DOHH2 (cell line): ENCODE data around the gene CDK14.

Experiments
- H3F3A ChIP-seq: fragments of 200-600 bp; sonication (generic), shearing (Covaris generic); 2 replicates; pipeline ENCODE4 v1.6.0; 2016; ENCODE audit warnings: antibody characterized with exemption, mild to moderate bottlenecking; ENCODE audit not compliant: control insufficient read depth, insufficient read depth
- H3K27ac ChIP-seq: fragments of 200-600 bp; sonication (generic); 2 replicates; pipeline ENCODE4 v1.5.1; 2014; ENCODE audit warnings: low read depth, mild to moderate bottlenecking, low read length, moderate library complexity
- H3K27me3 ChIP-seq: fragments of 200-600 bp; sonication (generic); 2 replicates; pipeline ENCODE4 v1.6.1; 2014; ENCODE audit warnings: mild to moderate bottlenecking, low read length, mixed read lengths; ENCODE audit not compliant: control insufficient read depth
- H3K36me3 ChIP-seq: fragments of 200-600 bp; sonication (generic); 2 replicates; pipeline ENCODE4 v1.6.1; 2014; ENCODE audit warnings: mild to moderate bottlenecking, low read length, moderate library complexity, mixed read lengths; ENCODE audit not compliant: control insufficient read depth
- H3K4me1 ChIP-seq: fragments of 200-600 bp; sonication (generic); 2 replicates; pipeline ENCODE4 v1.6.1; 2014; ENCODE audit warnings: mild to moderate bottlenecking, low read length, mixed read lengths; ENCODE audit not compliant: control insufficient read depth
- H3K4me2 ChIP-seq: fragments of 200-600 bp; sonication (generic); 2 replicates; pipeline ENCODE4 v1.6.0; 2014; ENCODE audit warnings: mild to moderate bottlenecking, low read length, moderate library complexity
- H3K4me3 ChIP-seq: fragments of 200-600 bp; sonication (generic); 2 replicates; pipeline ENCODE4 v1.5.1; 2014; ENCODE audit warnings: mild to moderate bottlenecking, low read length, mixed read lengths
- H3K79me2 ChIP-seq: fragments of 200-600 bp; sonication (generic); 2 replicates; pipeline ENCODE4 v1.6.1; 2014; ENCODE audit warnings: mild to moderate bottlenecking, low read length, mixed read lengths; ENCODE audit not compliant: control insufficient read depth
- H3K9me2 ChIP-seq: fragments of 200-600 bp; sonication (generic); replicated peaks from 2 replicates; pipeline ENCODE4 v1.6.1; 2014; ENCODE audit warnings: mild to moderate bottlenecking, low read length, mixed read lengths; ENCODE audit not compliant: control insufficient read depth
- H3K9me3 ChIP-seq: fragments of 200-600 bp; sonication (generic); 2 replicates; pipeline ENCODE4 v1.6.1; 2014; ENCODE audit warnings: antibody characterized with exemption, low read length, mixed read lengths; ENCODE audit not compliant: control insufficient read depth, insufficient read depth
- H4K20me1 ChIP-seq: fragments of 200-600 bp; sonication (generic); 2 replicates; pipeline ENCODE4 v1.6.0; 2014; ENCODE audit warnings: low read depth, mild to moderate bottlenecking, antibody characterized with exemption, low read length, moderate library complexity; ENCODE audit not compliant: control insufficient read depth, insufficient read depth
- CTCF ChIP-seq: fragments of 200-600 bp; sonication (generic); IDR thresholded peaks from one replicate; pipeline ENCODE4 v1.5.1; 2014; ENCODE audit warnings: antibody characterized with exemption, mild to moderate bottlenecking, low read depth, low read length; ENCODE audit not compliant: poor library complexity, severe bottlenecking
- EZH2phosphoT487 ChIP-seq: fragments of 200-600 bp; sonication (generic); IDR thresholded peaks from 2 replicates; pipeline ENCODE4 v1.6.1; 2017; ENCODE audit warnings: borderline replicate concordance, mild to moderate bottlenecking, antibody characterized with exemption, low read length, moderate library complexity, mixed read lengths

Gene CDK14

DNA sequence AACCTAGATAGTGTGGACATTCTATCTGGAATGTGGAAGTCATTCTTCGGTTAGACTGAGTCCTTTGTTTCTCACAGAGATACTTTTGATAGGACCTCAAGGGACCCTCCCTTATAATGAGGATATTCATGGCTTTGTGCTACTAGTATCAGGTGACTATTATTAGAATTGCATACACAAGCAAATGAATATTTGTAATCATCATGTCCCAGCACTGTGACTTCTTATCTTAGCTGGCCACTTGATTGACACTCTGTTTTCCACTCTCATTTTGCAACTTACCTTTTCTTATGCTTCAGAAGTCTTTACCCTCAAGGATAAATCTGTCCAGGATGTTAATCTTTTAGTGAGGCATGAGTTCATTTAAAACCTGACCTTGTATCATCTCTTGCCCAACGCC lies 399.9 kb downstream of the CDK14 start:
- Histone ChIP-seq H3K4me3 (no peak overlapping the region), H3K9me2 (no peaks in the 10 kb centered on the region), H3K79me2 (no peaks in the 10 kb centered on the region), H3K4me2 (no peak overlapping the region), H4K20me1 (no peaks in the 10 kb centered on the region), H3F3A (no peaks in the 10 kb centered on the region), H3K27ac (no peak overlapping the region), H3K4me1 (no peaks in the 10 kb centered on the region), H3K36me3 (peaks cover 19% of the 10 kb centered on the region), H3K9me3 (no peaks in the 10 kb centered on the region), H3K27me3 (no peaks in the 10 kb centered on the region)
- TF ChIP-seq CTCF = no peak
- TF ChIP-seq EZH2phosphoT487 = no peak

DNA sequence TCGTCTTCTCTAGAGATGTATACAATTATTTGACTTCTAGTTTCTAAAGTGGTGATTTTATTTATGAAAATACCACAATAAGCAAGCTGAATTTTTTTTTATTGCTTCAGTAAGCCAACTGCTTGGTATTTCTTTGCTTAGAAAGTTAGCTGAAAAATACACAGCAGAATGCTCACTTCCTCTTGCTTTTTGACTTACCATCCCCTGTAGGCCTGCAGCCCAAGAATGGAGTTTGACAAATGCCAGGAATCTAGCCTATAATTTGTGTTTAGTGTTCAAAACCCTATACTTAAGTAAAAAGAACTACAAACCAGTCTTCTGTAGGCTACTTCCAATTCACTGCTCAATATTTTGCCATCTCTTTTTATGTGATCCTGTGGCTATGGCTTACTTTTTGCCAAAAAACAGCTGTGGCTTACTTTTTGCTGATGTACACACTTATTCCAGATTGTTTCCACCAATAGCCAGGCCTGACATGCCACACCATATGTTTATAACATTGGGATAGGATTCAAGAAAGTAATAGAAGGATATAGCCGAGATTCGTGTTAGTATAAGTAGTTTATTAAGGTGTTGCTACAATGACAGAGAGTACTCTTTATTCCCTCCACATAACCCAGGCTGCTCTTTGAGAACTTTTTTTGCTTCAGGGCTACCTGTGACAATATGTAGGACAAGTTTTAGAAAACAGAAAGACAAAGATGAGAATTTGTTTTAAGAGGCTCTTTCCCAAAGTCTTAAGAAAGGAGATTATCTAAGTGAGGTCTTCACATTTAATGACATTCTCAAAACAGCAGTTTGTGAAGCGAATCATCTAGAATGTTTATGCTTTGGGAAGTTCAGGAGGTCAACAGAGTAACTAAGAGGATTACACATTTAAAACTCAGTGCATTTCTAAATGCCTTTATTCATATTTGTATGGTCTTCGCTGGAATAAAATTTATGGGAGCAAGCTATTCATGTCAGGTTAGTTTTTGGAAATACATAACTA lies 404.2 kb downstream of the CDK14 start:
- Histone ChIP-seq H3K79me2 (no peaks in the 10 kb centered on the region), H3K36me3 (peaks cover 16% of the 10 kb centered on the region), H3K4me3 (no peak overlapping the region), H4K20me1 (no peaks in the 10 kb centered on the region), H3K4me1 (no peaks in the 10 kb centered on the region), H3K27me3 (no peaks in the 10 kb centered on the region), H3F3A (no peaks in the 10 kb centered on the region), H3K27ac (no peak overlapping the region), H3K4me2 (no peak overlapping the region), H3K9me3 (no peaks in the 10 kb centered on the region), H3K9me2 (no peaks in the 10 kb centered on the region)
- TF ChIP-seq CTCF (no peak), EZH2phosphoT487 (no peak)

DNA sequence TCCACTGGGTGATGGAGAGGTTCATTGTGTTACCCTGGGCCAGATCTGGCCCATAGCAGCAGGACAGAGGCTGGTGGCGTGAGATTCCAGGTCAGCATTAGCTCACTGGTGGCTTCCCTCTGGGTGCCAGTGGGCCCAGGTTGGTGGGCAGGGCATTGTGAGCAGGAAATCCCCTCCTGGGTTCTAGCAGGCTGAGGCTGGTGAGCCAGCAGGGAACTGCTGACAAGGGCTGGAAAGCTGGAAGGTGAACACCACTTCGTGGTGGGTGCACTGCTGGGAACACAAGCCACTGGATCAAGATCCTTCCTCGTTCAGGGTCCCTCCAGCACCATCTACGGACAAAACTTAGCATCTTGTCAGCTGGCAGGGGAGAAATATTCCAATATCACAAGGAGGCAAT lies 408.9 kb downstream of the CDK14 start:
- Histone ChIP-seq H3K36me3 (peaks cover 23% of the 10 kb centered on the region), H3K9me2 (no peaks in the 10 kb centered on the region), H3K9me3 (no peaks in the 10 kb centered on the region), H3K27me3 (no peaks in the 10 kb centered on the region), H3K4me2 (no peak overlapping the region), H4K20me1 (no peaks in the 10 kb centered on the region), H3K79me2 (no peaks in the 10 kb centered on the region), H3F3A (no peaks in the 10 kb centered on the region), H3K4me1 (no peaks in the 10 kb centered on the region), H3K27ac (no peak overlapping the region), H3K4me3 (no peak overlapping the region)
- TF ChIP-seq EZH2phosphoT487 = no peak
- TF ChIP-seq CTCF = no peak
